ENCODE measurements around the gene SLC22A23. TPM values are rescaled to one million over a fixed set of nuclear protein-coding genes. Genes with fewer than 3 reads are reported as not detected.

Gene SLC22A23
- total and polyA plus RNA-seq, 7 donors = 8.1 to 18.7 (median 12.0) TPM

- Histone ChIP-seq H3K27ac (no peak overlapping the region), H3K4me1 (peaks cover 0 to 33% (median 10%) of the 10 kb centered on the region in 4 donors), H3K36me3 (no peaks in the 10 kb centered on the region), H3K9me3 (no peaks in the 10 kb centered on the region), H3K27me3 (no peaks in the 10 kb centered on the region), H3K4me3 (no peak overlapping the region)
- DNase-seq = no peak
- WGBS, 2 donors = 67 to 76% methylated on average over 2 of the region's 2 CpGs
- TF ChIP-seq CTCF (IDR thresholded peaks at IDR 0.05) = no peak
- no peak for TF ChIP-seq EP300 (IDR thresholded peaks at IDR 0.05)
- TF ChIP-seq POLR2A (IDR thresholded peaks at IDR 0.05) = no peak
- no peak for TF ChIP-seq POLR2AphosphoS5 (IDR thresholded peaks at IDR 0.05)
- intact Hi-C loops (cut with DNase I) = no loop called here
Measured at GRCh38 chr6:3449321-3449720, 7.5 kb downstream of the SLC22A23 start.

GRCh38 chr6:3447005-3447404 is 9.8 kb downstream of the SLC22A23 start:
- DNase-seq = no peak
- H3K9me3 ChIP-seq = no peaks in the 10 kb centered on the region
- H3K27ac ChIP-seq = no peak overlapping the region
- intact Hi-C loops (cut with DNase I) = no loop called here
- no peaks in the 10 kb centered on the region for H3K27me3 ChIP-seq
- TF ChIP-seq EP300 (IDR thresholded peaks at IDR 0.05) (no peak), POLR2AphosphoS5 (IDR thresholded peaks at IDR 0.05) (no peak), CTCF (IDR thresholded peaks at IDR 0.05) (no peak), POLR2A (IDR thresholded peaks at IDR 0.05) (no peak)
- H3K36me3 ChIP-seq = no peaks in the 10 kb centered on the region
- WGBS, 2 donors = 92 to 94% methylated on average over 6 of the region's 6 CpGs
- peaks cover 0 to 13% (median 9%) of the 10 kb centered on the region in 4 donors for H3K4me1 ChIP-seq
- H3K4me3 ChIP-seq = no peak overlapping the region

- TF ChIP-seq CTCF (IDR thresholded peaks at IDR 0.05) (no peak), POLR2A (IDR thresholded peaks at IDR 0.05) (no peak), EP300 (IDR thresholded peaks at IDR 0.05) (no peak), POLR2AphosphoS5 (IDR thresholded peaks at IDR 0.05) (no peak)
- DNase-seq = no peak
- Histone ChIP-seq H3K27ac (no peak overlapping the region), H3K4me1 (peaks cover 0 to 5% (median 1%) of the 10 kb centered on the region in 4 donors), H3K36me3 (no peaks in the 10 kb centered on the region), H3K4me3 (no peak overlapping the region), H3K27me3 (no peaks in the 10 kb centered on the region), H3K9me3 (no peaks in the 10 kb centered on the region)
- WGBS, 2 donors = 94 to 96% methylated on average over 4 of the region's 4 CpGs
- intact Hi-C loops (cut with DNase I) = no loop called here
Measured at GRCh38 chr6:3446184-3446583, 10.7 kb downstream of the SLC22A23 start.

GRCh38 chr6:3444276-3445088 is 12.4 kb downstream of the SLC22A23 start:
- WGBS, 2 donors = 57 to 79% methylated on average over 18 of the region's 18 CpGs

More at GRCh38 chr6:3444276-3445088, 12.4 kb downstream of the SLC22A23 start:
- Histone ChIP-seq H3K4me3 (no peak overlapping the region), H3K27me3 (no peaks in the 10 kb centered on the region), H3K9me3 (no peaks in the 10 kb centered on the region), H3K27ac (no peak overlapping the region), H3K4me1 (peaks cover 0 to 4% (median 0%) of the 10 kb centered on the region in 4 donors), H3K36me3 (no peaks in the 10 kb centered on the region)
- intact Hi-C loops (cut with DNase I) = no loop called here
- DNase-seq = no peak
- TF ChIP-seq EP300 (IDR thresholded peaks at IDR 0.05) (no peak), POLR2AphosphoS5 (IDR thresholded peaks at IDR 0.05) (no peak), CTCF (IDR thresholded peaks at IDR 0.05) (no peak), POLR2A (IDR thresholded peaks at IDR 0.05) (no peak)

Data from sigmoid colon (tissue), 7 donors.